Measurements from ENCODE around the gene HSF4. TPM values are rescaled to one million over a fixed set of nuclear protein-coding genes. Genes with fewer than 3 reads are reported as not detected.
A peak's percentile ranks its signal among the peaks of the same experiment; 100 is the strongest.

The HSF4 gene
- total RNA-seq = 10 to 100 TPM in 3 of 4 donors, not detected in 1; 11.3 to 51.9 (median 42.3) TPM

GRCh38 chr16:67164599-67165061, at the start of gene HSF4:
Gene HSF4 (plus strand): TSS chr16:67164745. CDS start chr16:67164812, 67 bp downstream.
- Histone ChIP-seq H3K4me3 (peak within 1 kb of the TSS; percentile 28 to 32), H3K9me3 (no peaks in the 10 kb centered on the region), H3K4me1 (peaks cover 0 to 32% of the 10 kb centered on the region in 2 donors), H3K36me3 (no peaks in the 10 kb centered on the region), H3K27ac (peak within 1 kb of the TSS; percentile 47 to 48), H3K27me3 (no peaks in the 10 kb centered on the region)
- intact Hi-C loops (cut with DNase I; ENCODE audit: low total_unique reads) = no loop called here
- TF ChIP-seq POLR2A (IDR thresholded peaks at IDR 0.05) = peak in 1 of 2 donors; percentile 12
- TF ChIP-seq CTCF (IDR thresholded peaks at IDR 0.05) = no peak
- peak in 1 of 2 donors; percentile 67 for DNase-seq

GRCh38 chr16:67114793-67115192, 49.8 kb upstream of the HSF4 start:
- TF ChIP-seq CTCF (IDR thresholded peaks at IDR 0.05) (no peak), POLR2A (IDR thresholded peaks at IDR 0.05) (no peak)
- DNase-seq = no peak
- no peak overlapping the region for H3K4me3 ChIP-seq
- no peaks in the 10 kb centered on the region for H3K9me3 ChIP-seq
- no peak overlapping the region for H3K27ac ChIP-seq
- intact Hi-C loops (cut with DNase I; ENCODE audit: low total_unique reads) = no loop called here
- H3K4me1 ChIP-seq = peaks cover 0 to 8% of the 10 kb centered on the region in 2 donors
- no peaks in the 10 kb centered on the region for H3K36me3 ChIP-seq
- H3K27me3 ChIP-seq = no peaks in the 10 kb centered on the region

GRCh38 chr16:67115639-67116038, 48.9 kb upstream of the HSF4 start:
- Histone ChIP-seq H3K36me3 (no peaks in the 10 kb centered on the region), H3K27ac (no peak overlapping the region), H3K27me3 (no peaks in the 10 kb centered on the region), H3K4me3 (no peak overlapping the region), H3K9me3 (no peaks in the 10 kb centered on the region), H3K4me1 (peaks cover 0 to 4% of the 10 kb centered on the region in 2 donors)
- TF ChIP-seq CTCF (IDR thresholded peaks at IDR 0.05) (no peak), POLR2A (IDR thresholded peaks at IDR 0.05) (no peak)
- intact Hi-C loops (cut with DNase I; ENCODE audit: low total_unique reads) = no loop called here
- DNase-seq = no peak

- Histone ChIP-seq H3K27me3 (no peaks in the 10 kb centered on the region), H3K27ac (no peak overlapping the region), H3K9me3 (no peaks in the 10 kb centered on the region), H3K4me1 (no peaks in the 10 kb centered on the region), H3K36me3 (no peaks in the 10 kb centered on the region), H3K4me3 (no peak overlapping the region)
- intact Hi-C loops (cut with DNase I; ENCODE audit: low total_unique reads) = no loop called here
- TF ChIP-seq POLR2A (IDR thresholded peaks at IDR 0.05) = no peak
- no peak for TF ChIP-seq CTCF (IDR thresholded peaks at IDR 0.05)
- no peak for DNase-seq
Measured at GRCh38 chr16:67116388-67117311, 47.9 kb upstream of the HSF4 start.

- no peaks in the 10 kb centered on the region for H3K9me3 ChIP-seq
- H3K27me3 ChIP-seq = no peaks in the 10 kb centered on the region
- DNase-seq = no peak
- H3K27ac ChIP-seq = no peak overlapping the region
- no peaks in the 10 kb centered on the region for H3K4me1 ChIP-seq
- intact Hi-C loops (cut with DNase I; ENCODE audit: low total_unique reads) = no loop called here
- no peaks in the 10 kb centered on the region for H3K36me3 ChIP-seq
- TF ChIP-seq POLR2A (IDR thresholded peaks at IDR 0.05) (no peak), CTCF (IDR thresholded peaks at IDR 0.05) (no peak)
- no peak overlapping the region for H3K4me3 ChIP-seq
Measured at GRCh38 chr16:67117716-67118115, 46.8 kb upstream of the HSF4 start.
